C4-2B (cell line): ENCODE measurements around the gene ELMO1.

Source experiments
- ZFX ChIP-seq: fragments of 450-650 bp; IDR thresholded peaks from 2 replicates; pipeline ENCODE4 v1.6.1; 2017
- TF ChIP-seq, protein P1 (sequence below): fragments of 450-650 bp; conservative IDR thresholded peaks from 2 replicates; pipeline ENCODE4 v1.5.1; 2017; ENCODE audit warnings: mild to moderate bottlenecking

DNA sequence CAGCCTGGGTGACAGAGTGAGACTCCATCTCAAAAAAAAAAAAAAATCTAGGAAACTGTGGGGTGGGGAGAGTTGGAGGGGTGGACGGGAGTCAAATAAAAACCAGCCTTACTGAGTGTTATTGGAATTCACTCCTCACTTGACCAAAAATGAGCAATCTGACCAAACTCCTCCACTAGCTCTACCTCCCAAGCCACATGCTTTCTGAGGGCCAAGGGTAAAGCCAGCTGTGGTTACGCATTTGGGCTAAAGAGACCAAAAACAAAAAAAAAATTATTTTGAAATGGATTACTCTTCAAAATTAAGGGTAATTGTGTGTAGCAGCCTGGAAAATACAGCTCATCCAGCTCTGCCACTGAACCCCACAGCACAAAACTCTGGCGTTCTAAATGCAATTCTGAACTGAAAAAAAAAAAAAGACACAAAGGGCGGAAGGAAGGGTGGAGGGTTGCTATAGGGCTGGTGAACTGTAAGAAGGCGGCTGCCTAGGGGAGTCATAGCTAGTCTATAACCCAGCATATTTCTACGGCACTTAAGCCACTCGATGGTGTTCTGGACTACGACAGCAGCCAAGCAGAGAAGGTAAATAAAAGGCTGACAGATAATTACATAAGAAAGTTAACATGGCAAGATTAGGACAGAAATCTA lies 7.8 kb downstream of the ELMO1 start:
- TF ChIP-seq, protein P1, sequence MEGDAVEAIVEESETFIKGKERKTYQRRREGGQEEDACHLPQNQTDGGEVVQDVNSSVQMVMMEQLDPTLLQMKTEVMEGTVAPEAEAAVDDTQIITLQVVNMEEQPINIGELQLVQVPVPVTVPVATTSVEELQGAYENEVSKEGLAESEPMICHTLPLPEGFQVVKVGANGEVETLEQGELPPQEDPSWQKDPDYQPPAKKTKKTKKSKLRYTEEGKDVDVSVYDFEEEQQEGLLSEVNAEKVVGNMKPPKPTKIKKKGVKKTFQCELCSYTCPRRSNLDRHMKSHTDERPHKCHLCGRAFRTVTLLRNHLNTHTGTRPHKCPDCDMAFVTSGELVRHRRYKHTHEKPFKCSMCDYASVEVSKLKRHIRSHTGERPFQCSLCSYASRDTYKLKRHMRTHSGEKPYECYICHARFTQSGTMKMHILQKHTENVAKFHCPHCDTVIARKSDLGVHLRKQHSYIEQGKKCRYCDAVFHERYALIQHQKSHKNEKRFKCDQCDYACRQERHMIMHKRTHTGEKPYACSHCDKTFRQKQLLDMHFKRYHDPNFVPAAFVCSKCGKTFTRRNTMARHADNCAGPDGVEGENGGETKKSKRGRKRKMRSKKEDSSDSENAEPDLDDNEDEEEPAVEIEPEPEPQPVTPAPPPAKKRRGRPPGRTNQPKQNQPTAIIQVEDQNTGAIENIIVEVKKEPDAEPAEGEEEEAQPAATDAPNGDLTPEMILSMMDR: no peak
- no peak for TF ChIP-seq ZFX
